ENCODE data around the gene PDLIM5.

Gene PDLIM5

GRCh38 chr4:94676970-94677369 lies 225.2 kb downstream of the PDLIM5 start:
- no peak for TF ChIP-seq CTCF (IDR thresholded peaks at IDR 0.05; ENCODE audit: low read depth, low read length, missing control alignments)
- no peak for DNase-seq (ENCODE audit: low read depth)
- H3K4me3 ChIP-seq (ENCODE audit: low read depth, low read length): no peak overlapping the region

GRCh38 chr4:94678896-94679295 lies 227.2 kb downstream of the PDLIM5 start:
- TF ChIP-seq CTCF (IDR thresholded peaks at IDR 0.05; ENCODE audit: low read depth, low read length, missing control alignments): no peak
- no peak overlapping the region for H3K4me3 ChIP-seq (ENCODE audit: low read depth, low read length)
- no peak for DNase-seq (ENCODE audit: low read depth)

GRCh38 chr4:94680176-94680862 lies 228.6 kb downstream of the PDLIM5 start:
- TF ChIP-seq CTCF (IDR thresholded peaks at IDR 0.05; ENCODE audit: low read depth, low read length, missing control alignments): no peak
- no peak for DNase-seq (ENCODE audit: low read depth)
- no peak overlapping the region for H3K4me3 ChIP-seq (ENCODE audit: low read depth, low read length)

GRCh38 chr4:94686086-94686485 lies 234.3 kb downstream of the PDLIM5 start:
- H3K4me3 ChIP-seq (ENCODE audit: low read depth, low read length): no peak overlapping the region

GRCh38 chr4:94689155-94689860 lies 237.6 kb downstream of the PDLIM5 start:
- no peak for DNase-seq (ENCODE audit: low read depth)
- no peak for TF ChIP-seq CTCF (IDR thresholded peaks at IDR 0.05; ENCODE audit: low read depth, low read length, missing control alignments)
- no peak overlapping the region for H3K4me3 ChIP-seq (ENCODE audit: low read depth, low read length)

More at GRCh38 chr4:94686086-94686485, 234.3 kb downstream of the PDLIM5 start:
- no peak for TF ChIP-seq CTCF (IDR thresholded peaks at IDR 0.05; ENCODE audit: low read depth, low read length, missing control alignments)
- no peak for DNase-seq (ENCODE audit: low read depth)

- no peak overlapping the region for H3K4me3 ChIP-seq (ENCODE audit: low read depth, low read length)
- DNase-seq (ENCODE audit: low read depth): no peak
- TF ChIP-seq CTCF (IDR thresholded peaks at IDR 0.05; ENCODE audit: low read depth, low read length, missing control alignments): no peak
These were observed 239.1 kb downstream of the PDLIM5 start for GRCh38 chr4:94690851-94691254.

All from GM12864 (cell line).